CD14-positive monocyte (primary cell): ENCODE data around the gene GAS6. TPM values are rescaled to one million over a fixed set of nuclear protein-coding genes. Genes with fewer than 3 reads are reported as not detected.

ENCODE experiments used
- DNase-seq, 3 donors: peaks; one replicate each; pipeline ENCODE4 v3.0.0-alpha.2; 2011 to 2022
- H2AFZ ChIP-seq: 2 replicates; pipeline ENCODE4 v1.6.0; 2012; ENCODE audit warnings: mild to moderate bottlenecking, low read depth, low read length, inconsistent platforms; ENCODE audit not compliant: insufficient read depth, poor library complexity, severe bottlenecking
- H3K27ac ChIP-seq, 2 donors: 1 replicate in 1 of 2; 2 replicates in 1 of 2; pipeline ENCODE4 v1.5.1; 2012 to 2013; ENCODE audit warnings: low read length in 2 of 2, control low read depth in 1 of 2, inconsistent platforms in 1 of 2, low read depth in 1 of 2, mild to moderate bottlenecking in 1 of 2
- H3K27me3 ChIP-seq, 2 donors: one replicate each; pipeline versions ENCODE4 v1.6.0 to v1.6.1; 2011 to 2013; ENCODE audit warnings: low read length in 2 of 2; ENCODE audit not compliant: control insufficient read depth in 2 of 2, insufficient read depth in 2 of 2
- H3K36me3 ChIP-seq, 2 donors: replicated peaks in 1 of 2; 1 replicate in 1 of 2; 2 replicates in 1 of 2; pipeline versions ENCODE4 v1.5.1 to v1.6.1; 2012 to 2013; ENCODE audit warnings: low read length in 2 of 2, control low read depth in 1 of 2, inconsistent platforms in 1 of 2, mild to moderate bottlenecking in 1 of 2; ENCODE audit not compliant: insufficient read depth in 2 of 2, control insufficient read depth in 1 of 2
- H3K4me1 ChIP-seq, 2 donors: 1 replicate in 1 of 2; 2 replicates in 1 of 2; pipeline versions ENCODE4 v1.5.1 to v1.6.1; 2012 to 2013; ENCODE audit warnings: low read length in 2 of 2, control low read depth in 1 of 2, inconsistent platforms in 1 of 2, mild to moderate bottlenecking in 1 of 2, moderate library complexity in 1 of 2; ENCODE audit not compliant: insufficient read depth in 2 of 2, control insufficient read depth in 1 of 2
- H3K4me2 ChIP-seq: replicated peaks from 2 replicates; pipeline ENCODE3; 2012; ENCODE audit warnings: low read length, moderate library complexity, mild to moderate bottlenecking; ENCODE audit not compliant: poor library complexity, severe bottlenecking; ENCODE audit errors: extremely low read depth
- H3K4me3 ChIP-seq, 3 experiments: fragments of 200-600 bp in 1 of 3; sonication (generic) in 1 of 3; replicated peaks in 1 of 3; 1 replicate in 2 of 3; 2 replicates in 1 of 3; pipeline ENCODE4 v1.5.1; 2011 to 2013; ENCODE audit warnings: low read length in 3 of 3, mild to moderate bottlenecking in 3 of 3, control low read depth in 2 of 3, low read depth in 2 of 3, inconsistent platforms in 1 of 3, moderate library complexity in 1 of 3
- H3K79me2 ChIP-seq: 2 replicates; pipeline ENCODE4 v1.6.0; 2012; ENCODE audit warnings: mild to moderate bottlenecking, control low read depth, inconsistent platforms, low read length, moderate library complexity; ENCODE audit not compliant: insufficient read depth
- H3K9ac ChIP-seq: 2 replicates; pipeline ENCODE4 v1.6.0; 2017; ENCODE audit warnings: low read length, mild to moderate bottlenecking; ENCODE audit not compliant: insufficient read depth, poor library complexity, severe bottlenecking
- H3K9me3 ChIP-seq, 2 donors: replicated peaks in 1 of 2; 1 replicate in 1 of 2; 2 replicates in 1 of 2; pipeline versions ENCODE4 v1.5.1 to v1.6.1; 2012 to 2013; ENCODE audit warnings: low read length in 2 of 2, control low read depth in 1 of 2; ENCODE audit not compliant: control insufficient read depth in 1 of 2, insufficient read depth in 1 of 2
- H4K20me1 ChIP-seq: 2 replicates; pipeline ENCODE4 v1.6.0; 2012; ENCODE audit warnings: mild to moderate bottlenecking, low read length, control low read depth, moderate library complexity; ENCODE audit not compliant: insufficient read depth
- H3K27ac Mint-ChIP-seq, 7 donors: one replicate each; pipeline ENCODE4 v1.8.0; 2020; ENCODE audit warnings: mild to moderate bottlenecking in 7 of 7, mixed read lengths in 7 of 7, moderate library complexity in 6 of 7, inconsistent platforms in 2 of 7
- H3K27me3 Mint-ChIP-seq, 3 donors: one replicate each; pipeline ENCODE4 v1.8.0; 2021 to 2022; ENCODE audit warnings: low read depth in 3 of 3, mild to moderate bottlenecking in 3 of 3, mixed read lengths in 3 of 3, moderate library complexity in 3 of 3, inconsistent platforms in 1 of 3
- H3K36me3 Mint-ChIP-seq, 2 donors: one replicate each; pipeline ENCODE4 v1.8.0; 2020; ENCODE audit warnings: mixed read lengths in 2 of 2, inconsistent platforms in 1 of 2, mild to moderate bottlenecking in 1 of 2
- H3K4me1 Mint-ChIP-seq: one replicate; pipeline ENCODE4 v1.8.0; 2020; ENCODE audit warnings: mild to moderate bottlenecking, mixed read lengths
- H3K4me3 Mint-ChIP-seq, 2 donors: one replicate each; pipeline ENCODE4 v1.8.0; 2020; ENCODE audit warnings: mild to moderate bottlenecking in 2 of 2, mixed read lengths in 2 of 2, moderate library complexity in 1 of 2
- H3K9me3 Mint-ChIP-seq, 7 donors: one replicate each; pipeline ENCODE4 v1.8.0; 2020 to 2022; ENCODE audit warnings: mixed read lengths in 7 of 7, mild to moderate bottlenecking in 6 of 7, moderate library complexity in 6 of 7, inconsistent platforms in 2 of 7
- WGBS: methylation state at CpG from one replicate; pipeline ENCODE4 v1.1.5; 2013; ENCODE audit warnings: missing lambda C conversion rate; ENCODE audit not compliant: insufficient coverage; 5-methylcytosine and 5-hydroxymethylcytosine counted together
- intact Hi-C, 2 donors: fragments of 100-400 bp; cut with micrococcal nuclease; formaldehyde crosslinking; loops; one replicate each; pipeline versions ENCODE4 v1.15.0 to v1.15.1; 2023
- polyA plus RNA-seq, 3 donors: library from polyadenylated mRNA; depleted of rRNA in 1 of 3; unstranded in 2 of 3; stranded (reverse) in 1 of 3; fragments of 300-500 nt in 2 of 3; fragments of >200 nt in 1 of 3; fragmentation: Illumina TruSeq in 2 of 3; gene quantifications; 1 replicate in 2 of 3; 2 replicates in 1 of 3; pipeline ENCODE4 v1.2.3, GENCODE V29; 2012 to 2021
- TF ChIP-seq, protein P1 (sequence below): fragments of 200-600 bp; IDR thresholded peaks from one replicate; pipeline ENCODE4 v1.8.0; 2022; ENCODE audit warnings: antibody characterized with exemption, mild to moderate bottlenecking

GAS6 gene
- polyA plus RNA-seq, 3 donors: 1.8 to 7.5 (median 1.9) TPM

- intact Hi-C loops: no loop called here
- no peak overlapping the region for H3K4me3 ChIP-seq
- no peak for DNase-seq
- H3K9me3 ChIP-seq: no peaks in the 10 kb centered on the region
- no peaks in the 10 kb centered on the region for H3K79me2 ChIP-seq
- H3K27me3 ChIP-seq: peaks cover 7 to 27% of the 10 kb centered on the region in 2 donors
- no peak overlapping the region for H3K27ac ChIP-seq
- H2AFZ ChIP-seq: no peak overlapping the region
- no peaks in the 10 kb centered on the region for H4K20me1 ChIP-seq
- no peaks in the 10 kb centered on the region for H3K36me3 ChIP-seq
- H3K4me2 ChIP-seq: no peak overlapping the region
- H3K4me1 Mint-ChIP-seq: peaks cover 6% of the 10 kb centered on the region
- H3K4me3 Mint-ChIP-seq: no peak overlapping the region
- whole genome bisulfite sequencing: 93% methylated on average over 8 of the region's 9 CpGs
- no peaks in the 10 kb centered on the region for H3K36me3 Mint-ChIP-seq
- TF ChIP-seq, protein P1, sequence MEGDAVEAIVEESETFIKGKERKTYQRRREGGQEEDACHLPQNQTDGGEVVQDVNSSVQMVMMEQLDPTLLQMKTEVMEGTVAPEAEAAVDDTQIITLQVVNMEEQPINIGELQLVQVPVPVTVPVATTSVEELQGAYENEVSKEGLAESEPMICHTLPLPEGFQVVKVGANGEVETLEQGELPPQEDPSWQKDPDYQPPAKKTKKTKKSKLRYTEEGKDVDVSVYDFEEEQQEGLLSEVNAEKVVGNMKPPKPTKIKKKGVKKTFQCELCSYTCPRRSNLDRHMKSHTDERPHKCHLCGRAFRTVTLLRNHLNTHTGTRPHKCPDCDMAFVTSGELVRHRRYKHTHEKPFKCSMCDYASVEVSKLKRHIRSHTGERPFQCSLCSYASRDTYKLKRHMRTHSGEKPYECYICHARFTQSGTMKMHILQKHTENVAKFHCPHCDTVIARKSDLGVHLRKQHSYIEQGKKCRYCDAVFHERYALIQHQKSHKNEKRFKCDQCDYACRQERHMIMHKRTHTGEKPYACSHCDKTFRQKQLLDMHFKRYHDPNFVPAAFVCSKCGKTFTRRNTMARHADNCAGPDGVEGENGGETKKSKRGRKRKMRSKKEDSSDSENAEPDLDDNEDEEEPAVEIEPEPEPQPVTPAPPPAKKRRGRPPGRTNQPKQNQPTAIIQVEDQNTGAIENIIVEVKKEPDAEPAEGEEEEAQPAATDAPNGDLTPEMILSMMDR: no peak
- peaks cover 0 to 2% of the 10 kb centered on the region in 2 donors for H3K4me1 ChIP-seq
- H3K27ac Mint-ChIP-seq: no peak overlapping the region
- H3K9ac ChIP-seq: no peak overlapping the region
- peaks cover 22 to 24% (median 23%) of the 10 kb centered on the region in 3 donors for H3K27me3 Mint-ChIP-seq
- H3K9me3 Mint-ChIP-seq: peaks cover 0 to 1% (median 0%) of the 10 kb centered on the region in 7 donors
Measured at GRCh38 chr13:113905018-113905417, 41.1 kb upstream of the GAS6 start.

DNA sequence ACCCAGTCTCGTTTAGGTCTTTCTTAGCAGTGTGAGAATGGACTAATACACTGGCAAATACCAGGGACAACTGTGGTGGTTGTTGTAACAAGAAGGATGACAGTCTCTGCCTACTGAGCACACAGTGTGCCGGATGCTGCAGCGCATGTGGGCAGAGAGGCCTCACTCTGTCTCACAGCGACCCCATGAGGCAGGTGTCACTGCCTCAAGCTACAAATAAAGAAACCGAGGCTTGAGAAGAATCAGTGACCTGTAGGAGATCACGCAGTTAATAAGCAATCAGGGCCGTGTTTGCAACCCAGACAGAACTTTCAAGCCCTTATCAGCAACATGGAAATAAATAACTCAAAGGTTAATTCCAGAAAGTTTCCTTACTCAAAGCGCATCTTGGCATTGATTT lies 40.5 kb upstream of the GAS6 start:
- no peak overlapping the region for H2AFZ ChIP-seq
- intact Hi-C loops: no loop called here
- no peak for DNase-seq

More for the DNA sequence above, 40.5 kb upstream of the GAS6 start:
- Mint-ChIP-seq H3K27ac (no peak overlapping the region), H3K36me3 (no peaks in the 10 kb centered on the region), H3K4me1 (peaks cover 6% of the 10 kb centered on the region), H3K9me3 (peaks cover 0 to 1% (median 0%) of the 10 kb centered on the region in 7 donors), H3K4me3 (no peak overlapping the region), H3K27me3 (peaks cover 20 to 21% (median 20%) of the 10 kb centered on the region in 3 donors)
- TF ChIP-seq, protein P1: no peak
- H3K9me3 ChIP-seq: no peaks in the 10 kb centered on the region
- H3K4me1 ChIP-seq: peaks cover 0 to 2% of the 10 kb centered on the region in 2 donors
- H4K20me1 ChIP-seq: no peaks in the 10 kb centered on the region
- no peak overlapping the region for H3K27ac ChIP-seq
- no peak overlapping the region for H3K4me3 ChIP-seq
- H3K27me3 ChIP-seq: peaks cover 7 to 24% of the 10 kb centered on the region in 2 donors
- no peaks in the 10 kb centered on the region for H3K79me2 ChIP-seq
- no peak overlapping the region for H3K9ac ChIP-seq
- no peaks in the 10 kb centered on the region for H3K36me3 ChIP-seq
- 88% methylated on average over 4 of the region's 8 CpGs for WGBS
- no peak overlapping the region for H3K4me2 ChIP-seq
